Lung (tissue), 12 donors: ENCODE measurements around the gene TBCD. TPM values are rescaled to one million over a fixed set of nuclear protein-coding genes. Genes with fewer than 3 reads are reported as not detected.
"Not testable (repeated sequence)": the region's sequence is repeated elsewhere in the genome, so short reads cannot be mapped to it uniquely, and the experiment has no call there.

ENCODE experiments used
- ATAC-seq: fragments of 200-7000 bp; cut with Tn5 transposase; one replicate; pipeline ENCODE4 v1.9.1; 2020; ENCODE audit warnings: moderate number of reproducible peaks; ENCODE audit not compliant: insufficient read depth, low FRiP score
- DNase-seq, 3 donors: peaks; one replicate each; pipeline ENCODE4 v3.0.0-alpha.2; 2013 to 2017
- H3K27ac ChIP-seq, 2 donors: one replicate each; pipeline ENCODE4 v1.5.1; 2013; ENCODE audit warnings: mild to moderate bottlenecking in 2 of 2, moderate library complexity in 2 of 2, control low read depth in 1 of 2, inconsistent platforms in 1 of 2, low read depth in 1 of 2, low read length in 1 of 2
- H3K27me3 ChIP-seq, 3 donors: one replicate each; pipeline ENCODE4 v1.5.1; 2013; ENCODE audit warnings: low read length in 2 of 3; ENCODE audit not compliant: control insufficient read depth in 3 of 3, insufficient read depth in 3 of 3
- H3K36me3 ChIP-seq, 4 donors: one replicate each; pipeline ENCODE4 v1.5.1; 2013; ENCODE audit warnings: low read length in 4 of 4, mild to moderate bottlenecking in 1 of 4, moderate library complexity in 1 of 4; ENCODE audit not compliant: control insufficient read depth in 4 of 4, insufficient read depth in 4 of 4
- H3K4me1 ChIP-seq, 5 donors: one replicate each; pipeline ENCODE4 v1.5.1; 2013; ENCODE audit warnings: low read length in 5 of 5, mild to moderate bottlenecking in 2 of 5, moderate library complexity in 1 of 5; ENCODE audit not compliant: control insufficient read depth in 5 of 5, insufficient read depth in 5 of 5
- H3K4me3 ChIP-seq: one replicate; pipeline ENCODE4 v1.5.1; 2013; ENCODE audit warnings: mild to moderate bottlenecking, control low read depth, moderate library complexity
- H3K9ac ChIP-seq, 2 donors: one replicate each; pipeline ENCODE4 v1.5.1; 2013; ENCODE audit warnings: low read length in 2 of 2, control low read depth in 1 of 2; ENCODE audit not compliant: insufficient read depth in 1 of 2
- H3K9me3 ChIP-seq, 4 donors: one replicate each; pipeline ENCODE4 v1.5.1; 2013; ENCODE audit warnings: low read length in 3 of 4, mild to moderate bottlenecking in 1 of 4, moderate library complexity in 1 of 4; ENCODE audit not compliant: control insufficient read depth in 4 of 4, insufficient read depth in 3 of 4
- CTCF ChIP-seq: IDR thresholded peaks from 2 replicates; pipeline ENCODE4 v1.5.1; 2012; ENCODE audit warnings: mild to moderate bottlenecking; ENCODE audit errors: control extremely low read depth, extremely low read depth
- WGBS, 2 donors: extraction: QIAGEN DNeasy Blood & Tissue Kit; methylation state at CpG; one replicate each; pipeline ENCODE4 v1.1.7; 2013; 5-methylcytosine and 5-hydroxymethylcytosine counted together
- polyA plus RNA-seq, 2 donors: library from polyadenylated mRNA; stranded (reverse); fragments of 200-250 nt; gene quantifications; one replicate each; pipeline ENCODE4 v1.2.1, GENCODE V29; 2013
- total RNA-seq, 2 donors: library from RNA; depleted of rRNA in 1 of 2; stranded (reverse); fragments of >200 nt in 1 of 2; gene quantifications; one replicate each; pipeline ENCODE4 v1.2.1, GENCODE V29; 2014 to 2021
- donor health status: control.
- donor health status: control.
- donor health status: Bipolar disorder and iron deficiency.
- donor health status: healthy.
- donor health status: DM: yes; HTN: yes; CAD: no.

Gene TBCD
- total and polyA plus RNA-seq, 4 donors: 57.6 to 119 (median 90.3) TPM

GRCh38 chr17:82740906-82741759, 10.7 kb upstream of the TBCD start:
- ATAC-seq (no peak), DNase-seq (no peak)
- Histone ChIP-seq H3K4me1 (peaks cover 0 to 8% (median under 1%) of the 10 kb centered on the region in 5 donors), H3K27ac (no peak overlapping the region), H3K4me3 (no peak overlapping the region), H3K9me3 (peaks cover 0 to 8% (median 4%) of the 10 kb centered on the region in 4 donors), H3K27me3 (no peaks in the 10 kb centered on the region), H3K9ac (no peak overlapping the region), H3K36me3 (peaks cover 13 to 31% (median 18%) of the 10 kb centered on the region in 4 donors)
- no peak for TF ChIP-seq CTCF
- 97% methylated on average over 10 of the region's 10 CpGs for WGBS, 2 donors

DNA sequence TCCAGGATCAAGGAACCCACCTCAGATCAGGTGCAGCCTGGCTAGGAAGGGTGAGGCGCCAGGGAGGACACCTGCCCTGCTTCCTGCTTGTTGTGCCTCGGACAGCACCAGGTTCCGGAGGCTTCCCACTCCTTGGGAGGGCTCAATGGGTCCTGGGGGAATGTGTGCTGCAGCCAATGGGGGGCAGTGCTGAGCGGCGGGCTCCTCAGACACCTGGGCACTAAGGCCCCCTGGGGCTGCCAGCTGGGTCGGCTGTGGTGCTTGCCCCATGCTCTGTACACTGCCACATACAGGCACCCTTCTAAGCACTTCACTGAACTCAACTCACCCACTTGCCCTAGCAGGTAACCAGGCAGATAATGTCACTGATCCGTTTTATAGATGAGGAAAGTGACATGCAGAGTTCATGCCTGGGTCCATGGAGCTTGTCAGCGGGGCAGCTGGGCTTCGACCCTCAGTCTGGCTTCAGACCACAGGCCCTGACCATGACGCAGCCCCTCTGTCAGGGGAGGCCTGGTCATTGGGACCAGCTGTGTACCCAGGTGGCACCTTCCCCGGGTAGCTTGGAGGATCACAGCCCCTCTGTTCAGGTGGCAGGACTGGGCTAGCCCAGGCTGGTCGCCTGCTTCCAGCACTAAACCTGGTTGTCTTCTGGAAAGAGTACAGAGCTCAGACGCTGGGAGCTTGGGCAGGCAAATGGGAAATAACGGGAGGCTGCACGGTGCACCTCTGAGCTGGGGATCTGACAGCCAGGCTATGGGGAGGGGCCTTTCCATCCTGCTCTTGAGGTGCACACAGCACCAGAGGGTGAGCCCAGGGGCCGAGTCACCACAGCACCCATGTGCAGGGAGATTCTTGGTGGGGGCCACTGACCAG, 8.3 kb upstream of the TBCD start:
- 92% methylated on average over 16 of the region's 16 CpGs for WGBS, 2 donors
- Histone ChIP-seq H3K4me1 (peaks cover 0 to 2% (median 0%) of the 10 kb centered on the region in 5 donors), H3K9me3 (peaks cover 0 to 10% (median 4%) of the 10 kb centered on the region in 4 donors), H3K36me3 (peaks cover 12 to 31% (median 17%) of the 10 kb centered on the region in 4 donors), H3K9ac (no peak overlapping the region), H3K27me3 (no peaks in the 10 kb centered on the region), H3K27ac (no peak overlapping the region), H3K4me3 (no peak overlapping the region)
- ATAC-seq (no peak), DNase-seq (no peak)
- TF ChIP-seq CTCF: no peak

GRCh38 chr17:82744736-82745135, 7.1 kb upstream of the TBCD start:
- 59 to 70% methylated on average over 7 of the region's 7 CpGs for WGBS, 2 donors
- H3K9me3 ChIP-seq, H3K9ac ChIP-seq, H3K27me3 ChIP-seq, H3K4me3 ChIP-seq, H3K4me1 ChIP-seq, ATAC-seq, DNase-seq: not testable (repeated sequence)
- Histone ChIP-seq H3K36me3 (peaks cover 12 to 39% (median 17%) of the 10 kb centered on the region in 4 donors), H3K27ac (peak overlapping the region in 1 of 2 donors; percentile 46)

DNA sequence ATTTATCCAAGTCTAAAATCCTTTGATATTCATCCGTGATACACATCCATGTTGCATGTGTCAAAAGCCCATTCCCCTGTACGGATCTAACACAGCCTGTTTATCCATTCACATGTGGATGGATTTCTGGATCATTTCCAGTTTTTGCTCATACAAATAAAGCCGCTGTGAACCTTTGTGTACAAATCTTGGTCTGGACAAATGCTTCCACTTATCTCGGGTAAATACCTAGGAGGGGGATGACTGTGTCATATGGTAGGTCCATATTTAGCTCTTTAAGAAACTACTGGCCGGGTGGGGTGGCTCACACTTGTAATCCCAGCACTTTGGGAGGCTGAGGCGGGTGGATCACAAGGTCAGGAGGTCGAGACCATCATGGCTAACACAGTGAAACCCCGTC, 6.3 kb upstream of the TBCD start:
- 68 to 83% methylated on average over 8 of the region's 8 CpGs for WGBS, 2 donors
- no peak for TF ChIP-seq CTCF
- no peak for DNase-seq
- no peak overlapping the region for H3K27ac ChIP-seq
- no peak overlapping the region for H3K4me3 ChIP-seq
- H3K27me3 ChIP-seq: no peaks in the 10 kb centered on the region
- H3K36me3 ChIP-seq: peaks cover 10 to 31% (median 14%) of the 10 kb centered on the region in 4 donors
- H3K9ac ChIP-seq: no peak overlapping the region
- no peak for ATAC-seq
- H3K9me3 ChIP-seq: peaks cover 0 to 10% (median 4%) of the 10 kb centered on the region in 4 donors
- H3K4me1 ChIP-seq: peaks cover 0 to 2% (median 0%) of the 10 kb centered on the region in 5 donors
